GM12878 (cell line): Measurements from ENCODE around the gene A3GALT2. TPM values are rescaled to one million over a fixed set of nuclear protein-coding genes. Genes with fewer than 3 reads are reported as not detected.

Source experiments
- ATAC-seq: fragments of 200-7000 bp; cut with Tn5 transposase; 3 replicates; pipeline ENCODE4 v1.9.1; 2020; ENCODE audit warnings: mild to moderate bottlenecking, moderate library complexity
- BruUV-seq: library from RNA; stranded (reverse); fragments of 400-500 nt; replicated peaks from 2 replicates; lab custom pipeline; 2021; lab: Mats Ljungman, UMichigan
- CTCF ChIA-PET: fragments of 300-600 bp; sonication (Branson Sonifier 250); formaldehyde crosslinking; extraction: SDS; loops from one replicate; lab custom pipeline; 2021; ENCODE audit warnings: inconsistent platforms; lab: Yijun Ruan, JAX
- POLR2A ChIA-PET: fragments of 350-600 bp; formaldehyde crosslinking; extraction: SDS; loops from one replicate; lab custom pipeline; 2021; ENCODE audit warnings: inconsistent platforms; lab: Charles Lee
- RAD21 ChIA-PET: fragments of 300-600 bp; sonication (Branson Sonifier 250); formaldehyde crosslinking; loops from one replicate; lab custom pipeline; 2023; ENCODE audit warnings: antibody characterized with exemption; ENCODE audit not compliant: unreplicated experiment; lab: Charles Lee
- SMC1A ChIA-PET: fragments of 300-600 bp; sonication (Branson Sonifier 250); formaldehyde crosslinking; loops from one replicate; lab custom pipeline; 2023; ENCODE audit not compliant: unreplicated experiment, uncharacterized antibody; lab: Charles Lee
- DNase-seq: peaks from one replicate; pipeline ENCODE4 v3.0.0-alpha.2; 2011; ENCODE audit warnings: low read depth, low spot score
- FAIRE-seq: peaks from 3 replicates; lab custom pipeline; 2011; peaks lifted over from hg19 to GRCh38; lab: Jason Lieb, UNC
- H2AFZ ChIP-seq: 2 replicates; pipeline ENCODE4 v1.6.0; 2011; ENCODE audit warnings: low read depth, low read length, control low read depth; ENCODE audit not compliant: control insufficient read depth
- H3K27ac ChIP-seq: 2 replicates; pipeline ENCODE4 v1.5.1; 2011; ENCODE audit warnings: control low read depth; ENCODE audit not compliant: control insufficient read depth, insufficient read depth
- H3K27me3 ChIP-seq, 2 experiments: replicated peaks in 1 of 2; 2 replicates each; pipeline versions ENCODE4 v1.6.0 to v1.6.1; 2011; ENCODE audit warnings: low read length in 1 of 2; ENCODE audit not compliant: control insufficient read depth in 2 of 2, insufficient read depth in 2 of 2
- H3K36me3 ChIP-seq, 2 experiments: 2 replicates each; pipeline ENCODE4 v1.5.1; 2011; ENCODE audit warnings: low read length in 1 of 2; ENCODE audit not compliant: control insufficient read depth in 2 of 2, insufficient read depth in 2 of 2
- H3K4me1 ChIP-seq: 2 replicates; pipeline ENCODE4 v1.6.1; 2011; ENCODE audit warnings: mild to moderate bottlenecking, low read length, moderate library complexity, mixed read lengths; ENCODE audit not compliant: control insufficient read depth, insufficient read depth
- H3K4me2 ChIP-seq: 2 replicates; pipeline ENCODE4 v1.6.0; 2011; ENCODE audit warnings: control low read depth; ENCODE audit not compliant: control insufficient read depth, insufficient read depth
- H3K4me3 ChIP-seq: fragments of 200-600 bp; sonication (generic); 2 replicates; pipeline ENCODE4 v1.5.1; 2016
- H3K79me2 ChIP-seq: 2 replicates; pipeline ENCODE4 v1.6.0; 2011; ENCODE audit warnings: low read length; ENCODE audit not compliant: control insufficient read depth, insufficient read depth
- H3K9ac ChIP-seq: 2 replicates; pipeline ENCODE4 v1.8.0; 2011; ENCODE audit warnings: low read length, control low read depth, mixed read lengths; ENCODE audit not compliant: control insufficient read depth, insufficient read depth
- H3K9me3 ChIP-seq: replicated peaks from 3 replicates; pipeline ENCODE4 v1.5.1; 2011; ENCODE audit warnings: mild to moderate bottlenecking, low read length; ENCODE audit not compliant: control insufficient read depth, insufficient read depth
- H4K20me1 ChIP-seq: 2 replicates; pipeline ENCODE4 v1.6.0; 2011; ENCODE audit not compliant: control insufficient read depth, insufficient read depth
- ATF2 ChIP-seq: IDR thresholded peaks from 2 replicates; pipeline ENCODE4 v1.6.1; 2012; ENCODE audit warnings: low read length, inconsistent platforms
- EGR1 ChIP-seq, 2 experiments: IDR thresholded peaks; 1 replicate in 1 of 2; 2 replicates in 1 of 2; pipeline ENCODE4 v1.6.1; 2011 to 2012; ENCODE audit warnings: low read depth in 2 of 2, low read length in 2 of 2, borderline replicate concordance in 1 of 2, mild to moderate bottlenecking in 1 of 2, moderate library complexity in 1 of 2
- ETV6 ChIP-seq, 2 experiments: fragments of 450-650 bp in 1 of 2; IDR thresholded peaks in 1 of 2; conservative IDR thresholded peaks in 1 of 2; 2 replicates each; pipeline ENCODE4 v1.6.1; 2014; ENCODE audit warnings: antibody characterized with exemption in 1 of 2, borderline replicate concordance in 1 of 2, low read depth in 1 of 2, mild to moderate bottlenecking in 1 of 2, moderate library complexity in 1 of 2
- FOS ChIP-seq: IDR thresholded peaks from 3 replicates; pipeline ENCODE4 v1.6.1; 2011; ENCODE audit warnings: borderline replicate concordance; ENCODE audit not compliant: insufficient read length; ENCODE audit errors: extremely low read depth
- JUND ChIP-seq: IDR thresholded peaks from 2 replicates; pipeline ENCODE4 v1.6.1; 2012; ENCODE audit warnings: low read depth, mild to moderate bottlenecking, low read length, improper control_type of control experiment, moderate library complexity
- NR2C2 ChIP-seq: IDR thresholded peaks from 2 replicates; pipeline ENCODE4 v1.6.1; 2011; ENCODE audit warnings: borderline replicate concordance, low read depth; ENCODE audit not compliant: control insufficient read depth, insufficient read length
- NR2F1 ChIP-seq: fragments of 450-650 bp; conservative IDR thresholded peaks from 2 replicates; pipeline ENCODE4 v1.6.1; 2017; ENCODE audit warnings: mild to moderate bottlenecking
- PKNOX1 ChIP-seq: fragments of 450-650 bp; IDR thresholded peaks from 2 replicates; pipeline ENCODE4 v1.6.1; 2016; ENCODE audit warnings: mild to moderate bottlenecking
- POLR2AphosphoS2 ChIP-seq: IDR thresholded peaks from 2 replicates; pipeline ENCODE4 v1.6.1; 2011; ENCODE audit warnings: low read depth, mild to moderate bottlenecking, low read length, improper control_type of control experiment, moderate library complexity
- POLR2AphosphoS5 ChIP-seq: IDR thresholded peaks from 2 replicates; pipeline ENCODE4 v1.6.1; 2011; ENCODE audit warnings: mild to moderate bottlenecking, low read length, inconsistent platforms
- RCOR1 ChIP-seq: conservative IDR thresholded peaks from 2 replicates; pipeline ENCODE4 v1.6.1; 2012; ENCODE audit warnings: low read depth, low read length, improper control_type of control experiment
- SIN3A ChIP-seq: IDR thresholded peaks from 2 replicates; pipeline ENCODE4 v1.6.1; 2012; ENCODE audit warnings: low read depth, low read length, improper control_type of control experiment
- SIX5 ChIP-seq: IDR thresholded peaks from 2 replicates; pipeline ENCODE4 v1.6.1; 2011; ENCODE audit warnings: mild to moderate bottlenecking, low read depth, low read length, moderate library complexity; ENCODE audit not compliant: severe bottlenecking
- SPI1 ChIP-seq: IDR thresholded peaks from 2 replicates; pipeline ENCODE4 v1.6.1; 2011; ENCODE audit warnings: low read depth, mild to moderate bottlenecking, low read length, moderate library complexity, borderline replicate concordance; ENCODE audit not compliant: insufficient read depth
- SREBF2 ChIP-seq: IDR thresholded peaks from 2 replicates; pipeline ENCODE4 v1.6.1; 2012; ENCODE audit warnings: mild to moderate bottlenecking, low read length
- SRF ChIP-seq, 2 experiments: IDR thresholded peaks; 2 replicates each; pipeline ENCODE4 v1.6.1; 2011; ENCODE audit warnings: low read depth in 2 of 2, low read length in 2 of 2, mild to moderate bottlenecking in 1 of 2, moderate library complexity in 1 of 2
- STAT1 ChIP-seq: fragments of 450-650 bp; conservative IDR thresholded peaks from 2 replicates; pipeline ENCODE4 v1.6.1; 2014; ENCODE audit warnings: antibody characterized with exemption, mild to moderate bottlenecking
- TARDBP ChIP-seq: IDR thresholded peaks from 2 replicates; pipeline ENCODE4 v1.6.1; 2016; ENCODE audit warnings: borderline replicate concordance
- TCF3 ChIP-seq: IDR thresholded peaks from 2 replicates; pipeline ENCODE4 v1.6.1; 2012; ENCODE audit warnings: low read depth, mild to moderate bottlenecking, low read length, borderline replicate concordance; ENCODE audit not compliant: insufficient read depth
- ZBED1 ChIP-seq: IDR thresholded peaks from 2 replicates; pipeline ENCODE4 v1.6.1; 2016; ENCODE audit warnings: borderline replicate concordance
- ZNF24 ChIP-seq: fragments of 450-650 bp; IDR thresholded peaks from 2 replicates; pipeline ENCODE4 v1.6.1; 2017; ENCODE audit warnings: antibody characterized with exemption, mild to moderate bottlenecking
- ZNF622 ChIP-seq: fragments of 450-650 bp; IDR thresholded peaks from 2 replicates; pipeline ENCODE4 v1.6.1; 2017; ENCODE audit warnings: mild to moderate bottlenecking, inconsistent platforms
- WGBS: methylation state at CpG from one replicate; pipeline ENCODE4 v1.1.6; 2016; ENCODE audit warnings: low lambda C conversion rate; ENCODE audit not compliant: insufficient replicate concordance, insufficient coverage; ENCODE audit errors: missing lambda C conversion rate; 5-methylcytosine and 5-hydroxymethylcytosine counted together
- in situ Hi-C: fragments of 300-500 bp; cut with MboI; formaldehyde crosslinking; loops from 9 replicates; pipeline ENCODE4 v1.14.3; 2018; ENCODE audit warnings: mixed read lengths
- intact Hi-C: fragments of 100-400 bp; cut with micrococcal nuclease; formaldehyde crosslinking; loops from one replicate; pipeline ENCODE4 v1.14.2; 2022; ENCODE audit not compliant: unreplicated experiment
- polyA plus RNA-seq, 11 experiments: library from polyadenylated mRNA; depleted of rRNA in 4 of 11; unstranded in 6 of 11; stranded (reverse) in 5 of 11; fragments of >200 nt; fragmentation: Nextera tagmentation in 4 of 11; fragmentation: Illumina TruSeq in 1 of 11; extraction: Ambion mirVana in 4 of 11; extraction: Trizol in 1 of 11; gene quantifications; 1 replicate in 1 of 11; 2 replicates in 10 of 11; pipeline versions ENCODE4 v1.2.1 to v1.2.3, GENCODE V29; 2011 to 2016; ENCODE audit warnings: inconsistent platforms in 2 of 11, missing spikeins in 2 of 11, low read depth in 1 of 11
- total RNA-seq, 4 experiments: library from RNA; depleted of rRNA in 3 of 4; stranded (reverse); fragments of >200 nt in 3 of 4; fragmentation: Illumina TruSeq in 1 of 4; extraction: Trizol in 1 of 4; gene quantifications; 2 replicates each; pipeline versions ENCODE4 v1.2.1 to v1.2.3, GENCODE V29; 2013 to 2021

A3GALT2 gene
- total and polyA plus RNA-seq, 10 of the 15 experiments (the other 5 are each of a cell fraction or from before 2014, with no cell fraction given) = not detected

DNA sequence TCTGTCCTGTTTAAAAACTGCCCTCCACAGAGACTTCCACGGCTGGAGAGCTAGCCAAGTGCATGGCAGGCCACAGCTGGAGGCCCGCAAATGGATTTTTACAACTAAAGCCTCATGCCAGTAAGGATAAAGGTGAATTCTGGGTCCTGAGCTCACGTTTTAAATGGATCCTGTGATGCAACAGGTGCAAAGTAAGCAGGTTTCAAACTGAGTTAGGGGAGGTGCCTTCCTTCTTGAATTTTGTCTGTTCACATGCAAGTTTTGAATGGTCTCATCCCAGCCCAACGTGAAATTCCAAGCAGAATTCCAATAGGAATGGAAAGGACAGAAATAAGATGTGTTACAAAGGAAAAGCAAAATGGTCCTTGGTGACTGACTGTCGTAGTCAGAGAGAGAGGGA lies 36.2 kb upstream of the A3GALT2 start (continued):
- no peak for TF ChIP-seq SPI1
- no peak for TF ChIP-seq TARDBP
- no peak for TF ChIP-seq TCF3
- no peak for TF ChIP-seq ZNF24
- TF ChIP-seq ETV6 (conservative IDR thresholded peaks at IDR 0.05 in 1 of 2, IDR thresholded peaks at IDR 0.05 in 1 of 2; ENCODE audit: borderline replicate concordance in 1 of 2, low read depth in 1 of 2) = no peak
- no peak for TF ChIP-seq JUND

GRCh38 chr1:33354707-33355316 lies 33.9 kb upstream of the A3GALT2 start:
- DNase-seq (no peak), FAIRE-seq (no peak), ATAC-seq (no peak)
- Histone ChIP-seq H4K20me1 (no peaks in the 10 kb centered on the region), H3K79me2 (peaks cover 6% of the 10 kb centered on the region), H3K9me3 (no peaks in the 10 kb centered on the region), H3K4me2 (no peak overlapping the region), H3K4me3 (no peak overlapping the region), H3K27me3 (no peaks in the 10 kb centered on the region), H3K27ac (no peak overlapping the region), H3K36me3 (no peaks in the 10 kb centered on the region), H2AFZ (no peak overlapping the region), H3K9ac (no peak overlapping the region), H3K4me1 (peaks cover 6% of the 10 kb centered on the region)
- ChIA-PET POLR2A (no interaction called here), CTCF (interaction anchor here (1.0 to 1.3 kb wide), 4 partner anchors 8 to 101 kb away, joined by 3 to 4 read pairs (median 4); no protein-coding TSS in a partner anchor), RAD21 (interaction anchor here (1.4 kb wide), 1 partner anchor 227 kb away, joined by 3 read pairs; no protein-coding TSS in a partner anchor), SMC1A (interaction anchor here (1.2 to 1.4 kb wide), 2 partner anchors 12 to 117 kb away, joined by 3 read pairs; no protein-coding TSS in a partner anchor)
- BruUV-seq = no TSS peak
- in situ Hi-C loops (no loop called here), intact Hi-C loops (no loop called here)
- 78% methylated on average over 16 of the region's 16 CpGs for WGBS
- TF ChIP-seq SRF (IDR thresholded peaks at IDR 0.05; ENCODE audit: low read depth in 2 of 2, low read length in 2 of 2) (no peak), ATF2 (no peak), NR2F1 (no peak), ZNF622 (no peak), EGR1 (IDR thresholded peaks at IDR 0.05; ENCODE audit: borderline replicate concordance in 1 of 2, low read depth in 2 of 2, low read length in 2 of 2) (no peak), POLR2AphosphoS5 (no peak), NR2C2 (no peak), FOS (no peak), SIN3A (no peak), SIX5 (no peak), STAT1 (no peak), SREBF2 (no peak), POLR2AphosphoS2 (no peak), ZBED1 (no peak), RCOR1 (no peak), PKNOX1 (no peak)
